ENCODE results near the gene TRUB1. TPM values are rescaled to one million over a fixed set of nuclear protein-coding genes. Genes with fewer than 3 reads are reported as not detected.

The TRUB1 gene
- total RNA-seq, 1 experiment from 2014 or later, result 30.4 TPM

GRCh38 chr10:114990586-114990985 is 52.6 kb downstream of the TRUB1 start:
- in situ Hi-C loops (cut with HindIII; ENCODE audit: low pct_unique_long_range_greater_than_20kb, low sequenced_read_pairs), result no loop called here
- intact Hi-C loops (cut with micrococcal nuclease; ENCODE audit: unreplicated experiment), result no loop called here
- BruUV-seq (replicated peaks), result no TSS peak
- CTCF ChIA-PET, result no interaction called here
- Histone ChIP-seq H3K4me3 (ENCODE audit: low read depth in 2 of 2, low read length in 2 of 2) (no peak overlapping the region), H3K27ac (ENCODE audit: low read length) (no peak overlapping the region), H3K4me1 (ENCODE audit: control insufficient read depth, insufficient read depth, low read length) (no peaks in the 10 kb centered on the region), H3K27me3 (ENCODE audit: control insufficient read depth, insufficient read depth, low read length) (no peaks in the 10 kb centered on the region), H3K36me3 (ENCODE audit: control insufficient read depth, insufficient read depth, low read length) (no peaks in the 10 kb centered on the region), H3K9me3 (ENCODE audit: control insufficient read depth, insufficient read depth, low read depth, low read length) (no peaks in the 10 kb centered on the region)
- ATAC-seq (no peak), DNase-seq (ENCODE audit: low read depth, low spot score) (no peak)
- POLR2A ChIA-PET, result no interaction called here
- TF ChIP-seq SIN3A (IDR thresholded peaks at IDR 0.05; ENCODE audit: borderline replicate concordance, insufficient read depth, low read depth, low read length) (no peak), POLR2AphosphoS5 (IDR thresholded peaks at IDR 0.05; ENCODE audit: low read depth, low read length) (no peak), TCF7L2 (IDR thresholded peaks at IDR 0.05; ENCODE audit: low read depth, low read length) (no peak), CTCF (IDR thresholded peaks at IDR 0.05) (no peak), REST (IDR thresholded peaks at IDR 0.05; ENCODE audit: insufficient read depth in 1 of 2, low read depth in 2 of 2, low read length in 1 of 2) (no peak)

GRCh38 chr10:114990991-114991390 is 53.0 kb downstream of the TRUB1 start:
- no peak for ATAC-seq
- CTCF ChIA-PET, result no interaction called here

More at GRCh38 chr10:114990991-114991390, 53.0 kb downstream of the TRUB1 start:
- TF ChIP-seq REST (IDR thresholded peaks at IDR 0.05; ENCODE audit: insufficient read depth in 1 of 2, low read depth in 2 of 2, low read length in 1 of 2) (no peak), TCF7L2 (IDR thresholded peaks at IDR 0.05; ENCODE audit: low read depth, low read length) (no peak), SIN3A (IDR thresholded peaks at IDR 0.05; ENCODE audit: borderline replicate concordance, insufficient read depth, low read depth, low read length) (no peak), POLR2AphosphoS5 (IDR thresholded peaks at IDR 0.05; ENCODE audit: low read depth, low read length) (no peak), CTCF (IDR thresholded peaks at IDR 0.05) (no peak)
- no peak overlapping the region for H3K27ac ChIP-seq (ENCODE audit: low read length)
- no peak for DNase-seq (ENCODE audit: low read depth, low spot score)
- intact Hi-C loops (cut with micrococcal nuclease; ENCODE audit: unreplicated experiment), result no loop called here
- no peaks in the 10 kb centered on the region for H3K9me3 ChIP-seq (ENCODE audit: control insufficient read depth, insufficient read depth, low read depth, low read length)
- no peaks in the 10 kb centered on the region for H3K4me1 ChIP-seq (ENCODE audit: control insufficient read depth, insufficient read depth, low read length)
- POLR2A ChIA-PET, result no interaction called here
- no peaks in the 10 kb centered on the region for H3K27me3 ChIP-seq (ENCODE audit: control insufficient read depth, insufficient read depth, low read length)
- in situ Hi-C loops (cut with HindIII; ENCODE audit: low pct_unique_long_range_greater_than_20kb, low sequenced_read_pairs), result no loop called here
- H3K4me3 ChIP-seq (ENCODE audit: low read depth in 2 of 2, low read length in 2 of 2), result no peak overlapping the region
- no TSS peak for BruUV-seq (replicated peaks)
- H3K36me3 ChIP-seq (ENCODE audit: control insufficient read depth, insufficient read depth, low read length), result no peaks in the 10 kb centered on the region

Data from Panc1 (cell line).